Lung (tissue), 12 donors: ENCODE data around the gene SLC39A2. TPM values are rescaled to one million over a fixed set of nuclear protein-coding genes. Genes with fewer than 3 reads are reported as not detected.
A peak's percentile ranks its signal among the peaks of the same experiment; 100 is the strongest.

Experiments
- ATAC-seq: fragments of 200-7000 bp; cut with Tn5 transposase; one replicate; pipeline ENCODE4 v1.9.1; 2020; ENCODE audit warnings: moderate number of reproducible peaks; ENCODE audit not compliant: insufficient read depth, low FRiP score
- DNase-seq, 3 donors: peaks; one replicate each; pipeline ENCODE4 v3.0.0-alpha.2; 2013 to 2017
- H3K27ac ChIP-seq, 2 donors: one replicate each; pipeline ENCODE4 v1.5.1; 2013; ENCODE audit warnings: mild to moderate bottlenecking in 2 of 2, moderate library complexity in 2 of 2, control low read depth in 1 of 2, inconsistent platforms in 1 of 2, low read depth in 1 of 2, low read length in 1 of 2
- H3K27me3 ChIP-seq, 3 donors: one replicate each; pipeline ENCODE4 v1.5.1; 2013; ENCODE audit warnings: low read length in 2 of 3; ENCODE audit not compliant: control insufficient read depth in 3 of 3, insufficient read depth in 3 of 3
- H3K36me3 ChIP-seq, 4 donors: one replicate each; pipeline ENCODE4 v1.5.1; 2013; ENCODE audit warnings: low read length in 4 of 4, mild to moderate bottlenecking in 1 of 4, moderate library complexity in 1 of 4; ENCODE audit not compliant: control insufficient read depth in 4 of 4, insufficient read depth in 4 of 4
- H3K4me1 ChIP-seq, 5 donors: one replicate each; pipeline ENCODE4 v1.5.1; 2013; ENCODE audit warnings: low read length in 5 of 5, mild to moderate bottlenecking in 2 of 5, moderate library complexity in 1 of 5; ENCODE audit not compliant: control insufficient read depth in 5 of 5, insufficient read depth in 5 of 5
- H3K4me3 ChIP-seq: one replicate; pipeline ENCODE4 v1.5.1; 2013; ENCODE audit warnings: mild to moderate bottlenecking, control low read depth, moderate library complexity
- H3K9ac ChIP-seq, 2 donors: one replicate each; pipeline ENCODE4 v1.5.1; 2013; ENCODE audit warnings: low read length in 2 of 2, control low read depth in 1 of 2; ENCODE audit not compliant: insufficient read depth in 1 of 2
- H3K9me3 ChIP-seq, 4 donors: one replicate each; pipeline ENCODE4 v1.5.1; 2013; ENCODE audit warnings: low read length in 3 of 4, mild to moderate bottlenecking in 1 of 4, moderate library complexity in 1 of 4; ENCODE audit not compliant: control insufficient read depth in 4 of 4, insufficient read depth in 3 of 4
- WGBS, 2 donors: extraction: QIAGEN DNeasy Blood & Tissue Kit; methylation state at CpG; one replicate each; pipeline ENCODE4 v1.1.7; 2013; 5-methylcytosine and 5-hydroxymethylcytosine counted together
- polyA plus RNA-seq, 2 donors: library from polyadenylated mRNA; stranded (reverse); fragments of 200-250 nt; gene quantifications; one replicate each; pipeline ENCODE4 v1.2.1, GENCODE V29; 2013
- total RNA-seq, 2 donors: library from RNA; depleted of rRNA in 1 of 2; stranded (reverse); fragments of >200 nt in 1 of 2; gene quantifications; one replicate each; pipeline ENCODE4 v1.2.1, GENCODE V29; 2014 to 2021
- TF ChIP-seq, protein P1 (sequence below): IDR thresholded peaks from 2 replicates; pipeline ENCODE4 v1.5.1; 2012; ENCODE audit warnings: mild to moderate bottlenecking; ENCODE audit errors: control extremely low read depth, extremely low read depth
- donor health status: control.
- donor health status: control.
- donor health status: Bipolar disorder and iron deficiency.
- donor health status: healthy.
- donor health status: DM: yes; HTN: yes; CAD: no.

Gene SLC39A2
- total and polyA plus RNA-seq, 4 donors: 0.02 to 0.08 TPM; not detected in 2

DNA sequence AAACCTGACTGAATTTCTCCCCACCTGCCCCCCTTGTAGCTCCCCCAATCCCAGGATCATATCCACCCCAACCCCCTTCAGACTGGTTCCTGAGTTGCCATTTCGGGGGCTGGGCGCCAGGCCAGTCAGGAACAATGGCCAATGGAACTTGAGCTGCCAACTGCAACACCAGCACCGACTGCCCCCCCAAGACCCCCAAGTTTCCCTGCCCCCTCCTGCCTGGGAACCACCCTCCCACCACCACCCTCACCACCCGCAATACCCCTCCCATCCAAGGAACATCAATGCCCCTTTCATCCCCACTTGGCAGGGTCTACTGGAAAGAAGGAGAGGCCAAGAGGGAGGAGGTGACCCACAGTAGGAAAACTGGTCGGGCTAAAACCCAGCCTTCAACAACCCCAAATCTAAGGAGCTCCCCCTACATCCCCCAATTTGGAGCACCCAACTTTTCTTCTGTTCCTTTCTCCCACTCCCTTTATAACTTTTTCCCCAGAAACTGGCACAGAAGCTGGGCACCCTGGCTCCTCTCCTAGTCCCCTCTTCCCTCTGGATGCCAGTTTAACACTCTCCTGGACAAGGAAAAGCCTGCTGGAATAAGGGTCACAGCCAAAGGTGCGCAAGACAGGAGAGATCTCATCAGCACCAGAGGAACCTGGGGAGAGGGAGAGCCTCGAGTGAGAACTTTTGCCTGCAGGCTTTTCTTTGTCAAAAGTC lies 27.3 kb downstream of the SLC39A2 start:
- H3K36me3 ChIP-seq: peaks cover 0 to 4% (median under 1%) of the 10 kb centered on the region in 4 donors
- peak overlapping the region in 1 of 2 donors; percentile 86 for H3K27ac ChIP-seq
- H3K9me3 ChIP-seq: no peaks in the 10 kb centered on the region
- H3K9ac ChIP-seq: no peak overlapping the region
- no peaks in the 10 kb centered on the region for H3K27me3 ChIP-seq
- TF ChIP-seq, protein P1, sequence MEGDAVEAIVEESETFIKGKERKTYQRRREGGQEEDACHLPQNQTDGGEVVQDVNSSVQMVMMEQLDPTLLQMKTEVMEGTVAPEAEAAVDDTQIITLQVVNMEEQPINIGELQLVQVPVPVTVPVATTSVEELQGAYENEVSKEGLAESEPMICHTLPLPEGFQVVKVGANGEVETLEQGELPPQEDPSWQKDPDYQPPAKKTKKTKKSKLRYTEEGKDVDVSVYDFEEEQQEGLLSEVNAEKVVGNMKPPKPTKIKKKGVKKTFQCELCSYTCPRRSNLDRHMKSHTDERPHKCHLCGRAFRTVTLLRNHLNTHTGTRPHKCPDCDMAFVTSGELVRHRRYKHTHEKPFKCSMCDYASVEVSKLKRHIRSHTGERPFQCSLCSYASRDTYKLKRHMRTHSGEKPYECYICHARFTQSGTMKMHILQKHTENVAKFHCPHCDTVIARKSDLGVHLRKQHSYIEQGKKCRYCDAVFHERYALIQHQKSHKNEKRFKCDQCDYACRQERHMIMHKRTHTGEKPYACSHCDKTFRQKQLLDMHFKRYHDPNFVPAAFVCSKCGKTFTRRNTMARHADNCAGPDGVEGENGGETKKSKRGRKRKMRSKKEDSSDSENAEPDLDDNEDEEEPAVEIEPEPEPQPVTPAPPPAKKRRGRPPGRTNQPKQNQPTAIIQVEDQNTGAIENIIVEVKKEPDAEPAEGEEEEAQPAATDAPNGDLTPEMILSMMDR: no peak
- peaks cover 7 to 24% (median 11%) of the 10 kb centered on the region in 5 donors for H3K4me1 ChIP-seq
- H3K4me3 ChIP-seq: no peak overlapping the region
- no peak for ATAC-seq
- WGBS, 2 donors: 71 to 79% methylated on average over 7 of the region's 7 CpGs
- DNase-seq: peak in 1 of 3 donors; percentile 19

DNA sequence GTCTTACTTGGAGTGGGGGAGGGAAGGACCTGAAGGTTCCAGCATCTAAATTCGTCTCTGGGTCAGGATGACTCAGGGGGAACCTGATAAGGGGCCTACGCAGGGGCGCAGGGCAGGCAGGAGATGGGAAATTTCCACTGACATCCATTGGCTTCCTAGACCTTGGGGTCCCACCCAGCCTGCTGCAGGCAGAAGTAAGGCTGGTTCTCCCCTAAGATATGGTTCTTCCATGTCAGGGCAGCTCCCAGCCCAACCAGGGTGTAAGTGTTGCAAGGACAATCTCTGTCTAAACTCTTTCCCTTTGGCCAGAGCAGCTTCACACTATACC lies 27.9 kb downstream of the SLC39A2 start:
- WGBS, 2 donors: 58 to 64% methylated on average over 3 of the region's 3 CpGs
- ATAC-seq: no peak
- peaks cover 7 to 24% (median 11%) of the 10 kb centered on the region in 5 donors for H3K4me1 ChIP-seq

GRCh38 chr14:21029917-21030316 lies 30.8 kb downstream of the SLC39A2 start, which contains the start of gene TPPP2:
TPPP2 (plus strand) TSS chr14:21030217; CDS start chr14:21030582, 365 bp downstream.
- DNase-seq (no peak), ATAC-seq (no peak)
- H3K36me3 ChIP-seq: no peaks in the 10 kb centered on the region

More for the DNA sequence above, 27.9 kb downstream of the SLC39A2 start:
- H3K4me3 ChIP-seq: no peak overlapping the region
- TF ChIP-seq, protein P1: no peak
- H3K27ac ChIP-seq: peak overlapping the region; percentile 40 to 86
- H3K27me3 ChIP-seq: no peaks in the 10 kb centered on the region
- H3K9me3 ChIP-seq: no peaks in the 10 kb centered on the region
- peaks cover 0 to 3% (median 0%) of the 10 kb centered on the region in 4 donors for H3K36me3 ChIP-seq
- DNase-seq: no peak
- no peak overlapping the region for H3K9ac ChIP-seq

More at GRCh38 chr14:21029917-21030316, 30.8 kb downstream of the SLC39A2 start, which contains the start of gene TPPP2:
- no peaks in the 10 kb centered on the region for H3K9me3 ChIP-seq
- TF ChIP-seq, protein P1: no peak
- H3K4me3 ChIP-seq: no peak within 1 kb of the TSS
- no peaks in the 10 kb centered on the region for H3K27me3 ChIP-seq
- H3K4me1 ChIP-seq: peaks cover 0 to 12% (median 10%) of the 10 kb centered on the region in 5 donors
- 92 to 95% methylated on average over 5 of the region's 5 CpGs for WGBS, 2 donors
- H3K9ac ChIP-seq: no peak within 1 kb of the TSS
- H3K27ac ChIP-seq: no peak within 1 kb of the TSS
